ENCODE measurements around the gene LNX1.

The LNX1 gene

GRCh38 chr4:53591372-53591892, at the start of gene LNX1:
LNX1 (minus strand) TSS chr4:53591486; CDS start chr4:53574002, 17,484 bp downstream.
- no peak for DNase-seq

- no peak for DNase-seq
Measured at GRCh38 chr4:53640576-53641453, 49.5 kb upstream of the LNX1 start.

GRCh38 chr4:53638919-53639318, 47.6 kb upstream of the LNX1 start:
- no peak for DNase-seq

GRCh38 chr4:53637348-53637747, 46.1 kb upstream of the LNX1 start:
- no peak for DNase-seq

GRCh38 chr4:53635697-53636483, 44.6 kb upstream of the LNX1 start:
- DNase-seq = no peak

- peak; percentile 4 for DNase-seq
Measured at GRCh38 chr4:53633608-53634007, 42.3 kb upstream of the LNX1 start.

GRCh38 chr4:53629296-53629695, 38.0 kb upstream of the LNX1 start:
- no peak for DNase-seq

GRCh38 chr4:53626491-53626890, 35.2 kb upstream of the LNX1 start:
- DNase-seq = no peak

- DNase-seq = no peak
Measured at GRCh38 chr4:53625888-53626287, 34.6 kb upstream of the LNX1 start.

GRCh38 chr4:53622739-53623151, 31.5 kb upstream of the LNX1 start:
- DNase-seq = no peak

- peak; percentile 4 for DNase-seq
Measured at GRCh38 chr4:53620956-53621355, 29.7 kb upstream of the LNX1 start.

- DNase-seq = no peak
Measured at GRCh38 chr4:53619431-53619830, 28.1 kb upstream of the LNX1 start.

GRCh38 chr4:53618321-53618720, 27.0 kb upstream of the LNX1 start:
- no peak for DNase-seq

GRCh38 chr4:53617101-53617680, 25.9 kb upstream of the LNX1 start:
- DNase-seq = peak; percentile 73

GRCh38 chr4:53616219-53616618, 24.9 kb upstream of the LNX1 start:
- DNase-seq = peak; percentile 76

GRCh38 chr4:53614591-53614990, 23.3 kb upstream of the LNX1 start:
- peak; percentile 10 for DNase-seq

- no peak for DNase-seq
Measured at GRCh38 chr4:53613428-53613827, 22.1 kb upstream of the LNX1 start.

GRCh38 chr4:53608649-53609048, 17.4 kb upstream of the LNX1 start:
- no peak for DNase-seq

GRCh38 chr4:53608242-53608641, 17.0 kb upstream of the LNX1 start:
- DNase-seq = no peak

- DNase-seq = no peak
Measured at GRCh38 chr4:53605783-53606182, 14.5 kb upstream of the LNX1 start.

- DNase-seq = no peak
Measured at GRCh38 chr4:53602390-53602789, 11.1 kb upstream of the LNX1 start.

GRCh38 chr4:53601251-53601764, 10.0 kb upstream of the LNX1 start:
- peak; percentile 94 for DNase-seq

GRCh38 chr4:53599632-53600031, 8.3 kb upstream of the LNX1 start:
- no peak for DNase-seq

All from NCI-H82 (cell line).